HepG2 (cell line): Measurements from ENCODE around the gene COG5. TPM values are rescaled to one million over a fixed set of nuclear protein-coding genes. Genes with fewer than 3 reads are reported as not detected.

Experiments used
- ATAC-seq: fragments of 200-7000 bp; cut with Tn5 transposase; 3 replicates; pipeline ENCODE4 v1.9.1; 2020; ENCODE audit warnings: mild to moderate bottlenecking, moderate library complexity
- BruUV-seq: library from RNA; stranded (reverse); fragments of 400-500 nt; replicated peaks from 2 replicates; lab custom pipeline; 2021; lab: Mats Ljungman, UMichigan
- CTCF ChIA-PET: fragments of 300-600 bp; formaldehyde crosslinking; extraction: SDS; loops from one replicate; lab custom pipeline; 2021; ENCODE audit warnings: low total read pairs, inconsistent platforms, low intra/inter-chr PET ratio; lab: Yijun Ruan, JAX
- POLR2A ChIA-PET: fragments of 350-600 bp; sonication (Branson Sonifier 250); formaldehyde crosslinking; loops from one replicate; lab custom pipeline; 2020; ENCODE audit warnings: antibody characterized with exemption, inconsistent platforms; lab: Yijun Ruan, JAX
- DNase-seq: peaks from one replicate; pipeline ENCODE4 v3.0.0-alpha.2; 2015; ENCODE audit warnings: low spot score
- FAIRE-seq: peaks from 3 replicates; lab custom pipeline; 2011; peaks lifted over from hg19 to GRCh38; lab: Jason Lieb, UNC
- H2AFZ ChIP-seq: one replicate; pipeline ENCODE4 v1.6.1; 2011; ENCODE audit warnings: low read length, inconsistent platforms
- H3K27ac ChIP-seq: fragments of 300-600 bp; 3 replicates; pipeline ENCODE4 v1.8.0; 2011; ENCODE audit warnings: mixed run types, mild to moderate bottlenecking, mixed read lengths, low read length, inconsistent platforms; ENCODE audit not compliant: insufficient read depth; ENCODE audit errors: extremely low read length
- H3K27me3 ChIP-seq, 2 experiments: fragments of 200-600 bp in 1 of 2; 2 replicates in 1 of 2; 3 replicates in 1 of 2; pipeline versions ENCODE4 v1.6.0 to v1.8.0; 2011; ENCODE audit warnings: low read length in 2 of 2, mild to moderate bottlenecking in 2 of 2, moderate library complexity in 2 of 2, inconsistent platforms in 1 of 2; ENCODE audit not compliant: insufficient read depth in 2 of 2, control insufficient read depth in 1 of 2
- H3K36me3 ChIP-seq, 2 experiments: fragments of 200-600 bp in 1 of 2; replicated peaks in 1 of 2; 2 replicates in 1 of 2; 3 replicates in 1 of 2; pipeline versions ENCODE4 v1.5.1 to v1.8.0; 2011; ENCODE audit warnings: low read length in 2 of 2, inconsistent platforms in 1 of 2; ENCODE audit not compliant: insufficient read depth in 2 of 2, control insufficient read depth in 1 of 2
- H3K4me1 ChIP-seq: 2 replicates; pipeline ENCODE4 v1.5.1; 2012; ENCODE audit warnings: low read length, inconsistent platforms; ENCODE audit not compliant: insufficient read depth
- H3K4me2 ChIP-seq: 2 replicates; pipeline ENCODE4 v1.6.0; 2011; ENCODE audit warnings: low read depth, low read length, inconsistent platforms
- H3K4me3 ChIP-seq, 3 experiments: fragments of 200-600 bp in 1 of 3; sonication (generic), shearing (Covaris generic) in 1 of 3; replicated peaks in 1 of 3; 2 replicates each; pipeline ENCODE4 v1.5.1; 2011 to 2016; ENCODE audit warnings: low read length in 3 of 3, inconsistent platforms in 2 of 3, low read depth in 2 of 3, mild to moderate bottlenecking in 2 of 3, control low read depth in 1 of 3, mixed read lengths in 1 of 3; ENCODE audit not compliant: insufficient read depth in 1 of 3
- H3K79me2 ChIP-seq: one replicate; pipeline ENCODE4 v1.6.1; 2011; ENCODE audit warnings: low read length, inconsistent platforms; ENCODE audit not compliant: insufficient read depth
- H3K9ac ChIP-seq: 2 replicates; pipeline ENCODE4 v1.6.0; 2011; ENCODE audit warnings: mild to moderate bottlenecking, low read depth, low read length, inconsistent platforms; ENCODE audit not compliant: insufficient read depth
- H3K9me3 ChIP-seq: 2 replicates; pipeline ENCODE4 v1.5.1; 2012; ENCODE audit warnings: mild to moderate bottlenecking, low read length
- H4K20me1 ChIP-seq: 2 replicates; pipeline ENCODE4 v1.6.0; 2011; ENCODE audit warnings: inconsistent platforms, mild to moderate bottlenecking, low read length, moderate library complexity; ENCODE audit not compliant: insufficient read depth
- CENPT ChIP-seq: sonication (generic); formaldehyde crosslinking; IDR thresholded peaks from 2 replicates; pipeline ENCODE4 v1.8.0; 2022; ENCODE audit warnings: low read depth, mild to moderate bottlenecking, moderate library complexity, missing genetic modification reagents
- MAFF ChIP-seq: IDR thresholded peaks from 2 replicates; pipeline ENCODE4 v1.6.1; 2011; ENCODE audit warnings: low read depth, low read length, improper control_type of control experiment
- MED13 ChIP-seq: sonication (generic); formaldehyde crosslinking; IDR thresholded peaks from 2 replicates; pipeline ENCODE4 v1.5.0; 2020; ENCODE audit warnings: missing genetic modification reagents
- MYNN ChIP-seq: sonication (generic); formaldehyde crosslinking; IDR thresholded peaks from 2 replicates; pipeline ENCODE4 v1.4.0; 2020; ENCODE audit warnings: mild to moderate bottlenecking, low read depth, missing genetic modification reagents
- NFKB2 ChIP-seq: sonication (generic); formaldehyde crosslinking; IDR thresholded peaks from 2 replicates; pipeline ENCODE4 v1.4.0; 2020; ENCODE audit warnings: missing genetic modification reagents, borderline replicate concordance
- REL ChIP-seq: sonication (generic); formaldehyde crosslinking; conservative IDR thresholded peaks from 2 replicates; pipeline ENCODE4 v1.8.0; 2022; ENCODE audit warnings: mild to moderate bottlenecking, missing genetic modification reagents, moderate library complexity
- SAFB2 ChIP-seq: sonication (generic); formaldehyde crosslinking; IDR thresholded peaks from 2 replicates; pipeline ENCODE4 v1.5.1; 2020; ENCODE audit warnings: missing genetic modification reagents, low read depth, mild to moderate bottlenecking, borderline replicate concordance
- ZKSCAN5 ChIP-seq: sonication (generic); formaldehyde crosslinking; IDR thresholded peaks from 2 replicates; pipeline ENCODE4 v1.5.1; 2020; ENCODE audit warnings: mild to moderate bottlenecking, missing genetic modification reagents
- ZNF33A ChIP-seq: sonication (generic); formaldehyde crosslinking; IDR thresholded peaks from 2 replicates; pipeline ENCODE4 v1.5.1; 2020; ENCODE audit warnings: missing genetic modification reagents, mild to moderate bottlenecking, moderate library complexity, borderline replicate concordance
- ZNF530 ChIP-seq: sonication (generic); formaldehyde crosslinking; IDR thresholded peaks from 2 replicates; pipeline ENCODE4 v1.5.0; 2020; ENCODE audit warnings: low read depth, mild to moderate bottlenecking, missing genetic modification reagents
- ZNF619 ChIP-seq: sonication (generic); formaldehyde crosslinking; IDR thresholded peaks from 2 replicates; pipeline ENCODE4 v1.4.0; 2020; ENCODE audit warnings: mild to moderate bottlenecking, missing genetic modification reagents
- ZNF652 ChIP-seq: IDR thresholded peaks from 2 replicates; pipeline ENCODE4 v1.6.1; 2016; ENCODE audit warnings: low read depth, borderline replicate concordance
- ZNF841 ChIP-seq: sonication (generic); formaldehyde crosslinking; IDR thresholded peaks from 2 replicates; pipeline ENCODE4 v1.8.1; 2023; ENCODE audit warnings: missing genetic modification reagents, borderline replicate concordance
- ZSCAN20 ChIP-seq: sonication (generic); formaldehyde crosslinking; IDR thresholded peaks from 2 replicates; pipeline ENCODE4 v1.4.0; 2020; ENCODE audit warnings: missing genetic modification reagents, mild to moderate bottlenecking, borderline replicate concordance
- WGBS: methylation state at CpG from one replicate; pipeline ENCODE4 v1.1.6; 2017; ENCODE audit warnings: low lambda C conversion rate; 5-methylcytosine and 5-hydroxymethylcytosine counted together
- in situ Hi-C: cut with HindIII; loops from 2 replicates; pipeline ENCODE4 v1.10.0; 2017; ENCODE audit warnings: low pct_unique_long_range_greater_than_20kb; ENCODE audit not compliant: extremely low pct_ligation_motif_present
- intact Hi-C: fragments of 100-400 bp; cut with micrococcal nuclease; formaldehyde crosslinking; loops from one replicate; pipeline ENCODE4 v1.10.0; 2022; ENCODE audit not compliant: unreplicated experiment
- polyA plus RNA-seq, 8 experiments: library from polyadenylated mRNA; depleted of rRNA in 3 of 8; stranded (reverse) in 7 of 8; unstranded in 1 of 8; fragments of >200 nt; fragmentation: Illumina TruSeq in 4 of 8; extraction: Trizol in 4 of 8; gene quantifications; 2 replicates each; pipeline versions ENCODE4 v1.2.1 to v1.2.3, GENCODE V29; 2011 to 2016; ENCODE audit warnings: low read depth in 4 of 8, missing spikeins in 1 of 8, mixed read lengths in 1 of 8; ENCODE audit not compliant: insufficient read depth in 1 of 8
- total RNA-seq, 5 experiments: library from RNA; depleted of rRNA; stranded (reverse); fragments of >200 nt; fragmentation: Illumina TruSeq; extraction: Trizol; gene quantifications; 2 replicates each; pipeline ENCODE4 v1.2.3, GENCODE V29; 2016; ENCODE audit warnings: low read depth in 1 of 5
- TF ChIP-seq, protein P1 (sequence below): sonication (generic); formaldehyde crosslinking; IDR thresholded peaks from 2 replicates; pipeline ENCODE4 v1.4.0; 2020; ENCODE audit warnings: missing genetic modification reagents
- TF ChIP-seq, protein P2 (sequence below): sonication (generic); formaldehyde crosslinking; IDR thresholded peaks from 2 replicates; pipeline ENCODE4 v1.4.0; 2020; ENCODE audit warnings: mild to moderate bottlenecking, missing genetic modification reagents

COG5 gene
- total and polyA plus RNA-seq, 2 of the 13 experiments (the other 11 are each of a cell fraction or from before 2014, with no cell fraction given): 20.4 to 31.3 TPM

DNA sequence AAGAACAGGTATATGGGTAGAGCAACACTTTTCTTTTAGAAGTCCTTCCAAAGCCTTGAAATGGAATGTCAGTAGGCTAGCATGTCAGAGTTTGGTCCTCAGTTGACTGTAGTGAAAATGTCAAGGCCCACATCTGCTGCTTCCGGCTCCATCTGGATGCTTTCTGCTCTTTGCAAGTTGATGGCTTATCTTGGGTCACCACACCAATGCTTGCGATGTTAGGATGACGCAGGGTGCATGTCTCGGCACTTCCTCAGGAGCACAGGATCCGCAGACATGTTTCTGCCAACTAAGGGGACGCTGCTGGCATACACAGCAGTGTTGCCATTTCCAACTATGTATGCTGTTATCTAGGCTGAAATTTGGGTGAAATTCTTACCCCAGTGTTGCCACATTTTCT, 408.9 kb downstream of the COG5 start:
- Histone ChIP-seq H3K4me2 (no peak overlapping the region), H2AFZ (no peak overlapping the region), H3K4me3 (no peak overlapping the region), H3K79me2 (no peaks in the 10 kb centered on the region), H3K4me1 (peaks cover 12% of the 10 kb centered on the region), H3K27ac (no peak overlapping the region), H3K9ac (no peak overlapping the region), H3K27me3 (peaks cover 2 to 14% of the 10 kb centered on the region in 2 experiments; a peak in 3 of 5 replicates), H3K9me3 (no peaks in the 10 kb centered on the region), H3K36me3 (no peaks in the 10 kb centered on the region), H4K20me1 (no peaks in the 10 kb centered on the region)
- ATAC-seq: no peak
- BruUV-seq: no TSS peak
- no peak for FAIRE-seq
- DNase-seq: no peak
- in situ Hi-C loops: no loop called here
- intact Hi-C loops: no loop called here
- ChIA-PET CTCF (no interaction called here), POLR2A (no interaction called here)
- 51% methylated on average over 4 of the region's 6 CpGs for WGBS
- TF ChIP-seq REL (CRISPR knock-in tag) (no peak), ZNF841 (CRISPR knock-in tag) (no peak), CENPT (CRISPR knock-in tag) (no peak), ZNF33A (no peak), MAFF (no peak), ZKSCAN5 (no peak), MED13 (CRISPR knock-in tag) (no peak), ZSCAN20 (CRISPR knock-in tag) (no peak), MYNN (no peak), NFKB2 (CRISPR knock-in tag) (no peak), ZNF619 (CRISPR knock-in tag) (no peak), SAFB2 (CRISPR knock-in tag) (no peak), ZNF652 (CRISPR knock-in tag) (no peak), ZNF530 (CRISPR knock-in tag) (no peak)
- TF ChIP-seq, protein P1, sequence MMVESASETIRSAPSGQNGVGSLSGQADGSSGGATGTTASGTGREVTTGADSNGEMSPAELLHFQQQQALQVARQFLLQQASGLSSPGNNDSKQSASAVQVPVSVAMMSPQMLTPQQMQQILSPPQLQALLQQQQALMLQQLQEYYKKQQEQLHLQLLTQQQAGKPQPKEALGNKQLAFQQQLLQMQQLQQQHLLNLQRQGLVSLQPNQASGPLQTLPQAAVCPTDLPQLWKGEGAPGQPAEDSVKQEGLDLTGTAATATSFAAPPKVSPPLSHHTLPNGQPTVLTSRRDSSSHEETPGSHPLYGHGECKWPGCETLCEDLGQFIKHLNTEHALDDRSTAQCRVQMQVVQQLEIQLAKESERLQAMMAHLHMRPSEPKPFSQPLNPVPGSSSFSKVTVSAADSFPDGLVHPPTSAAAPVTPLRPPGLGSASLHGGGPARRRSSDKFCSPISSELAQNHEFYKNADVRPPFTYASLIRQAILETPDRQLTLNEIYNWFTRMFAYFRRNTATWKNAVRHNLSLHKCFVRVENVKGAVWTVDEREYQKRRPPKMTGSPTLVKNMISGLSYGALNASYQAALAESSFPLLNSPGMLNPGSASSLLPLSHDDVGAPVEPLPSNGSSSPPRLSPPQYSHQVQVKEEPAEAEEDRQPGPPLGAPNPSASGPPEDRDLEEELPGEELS (CRISPR knock-in tag): no peak
- TF ChIP-seq, protein P2, sequence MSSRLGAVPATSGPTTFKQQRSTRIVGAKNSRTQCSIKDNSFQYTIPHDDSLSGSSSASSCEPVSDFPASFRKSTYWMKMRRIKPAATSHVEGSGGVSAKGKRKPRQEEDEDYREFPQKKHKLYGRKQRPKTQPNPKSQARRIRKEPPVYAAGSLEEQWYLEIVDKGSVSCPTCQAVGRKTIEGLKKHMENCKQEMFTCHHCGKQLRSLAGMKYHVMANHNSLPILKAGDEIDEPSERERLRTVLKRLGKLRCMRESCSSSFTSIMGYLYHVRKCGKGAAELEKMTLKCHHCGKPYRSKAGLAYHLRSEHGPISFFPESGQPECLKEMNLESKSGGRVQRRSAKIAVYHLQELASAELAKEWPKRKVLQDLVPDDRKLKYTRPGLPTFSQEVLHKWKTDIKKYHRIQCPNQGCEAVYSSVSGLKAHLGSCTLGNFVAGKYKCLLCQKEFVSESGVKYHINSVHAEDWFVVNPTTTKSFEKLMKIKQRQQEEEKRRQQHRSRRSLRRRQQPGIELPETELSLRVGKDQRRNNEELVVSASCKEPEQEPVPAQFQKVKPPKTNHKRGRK (CRISPR knock-in tag): no peak
